GM21423 (cell line): ENCODE data around the gene DENND5A.
"Not testable (repeated sequence)": the region's sequence is repeated elsewhere in the genome, so short reads cannot be mapped to it uniquely, and the experiment has no call there.

Experiments used
- ATAC-seq: cut with Tn5 transposase; IDR thresholded peaks from one replicate; pipeline ENCODE4 v1.9.1; 2021; ENCODE audit warnings: mild to moderate bottlenecking, moderate library complexity; ENCODE audit not compliant: unreplicated experiment

The DENND5A gene

DNA sequence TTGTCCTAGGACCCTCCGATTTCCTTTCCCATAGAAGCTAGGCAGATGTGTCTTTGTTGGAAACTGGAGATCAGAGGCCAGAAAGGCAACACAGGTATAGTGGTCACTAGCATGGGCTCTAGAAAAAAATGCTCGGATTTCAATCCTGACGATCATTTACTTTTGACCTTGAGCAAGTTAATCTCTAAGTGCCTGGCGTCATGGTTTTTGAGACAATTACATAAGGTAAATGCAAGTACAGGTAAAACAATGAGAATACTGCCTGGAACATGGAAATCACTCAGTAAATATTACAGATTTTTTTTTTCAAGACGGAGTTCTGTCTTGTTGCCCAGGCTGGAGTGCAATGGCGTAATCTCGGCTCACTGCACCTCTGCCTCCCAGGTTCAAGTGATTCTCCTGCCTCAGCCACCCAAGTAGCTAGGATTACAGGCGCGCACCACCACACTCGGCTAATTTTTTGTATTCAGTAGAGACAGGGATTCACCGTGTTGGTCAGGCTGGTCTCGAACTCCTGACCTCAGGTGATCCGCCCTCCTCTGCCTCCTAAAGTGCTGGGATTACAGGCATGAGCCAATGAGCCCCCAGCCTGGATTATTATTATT lies 1.1 kb upstream of the DENND5A start:
- no peak for ATAC-seq

DNA sequence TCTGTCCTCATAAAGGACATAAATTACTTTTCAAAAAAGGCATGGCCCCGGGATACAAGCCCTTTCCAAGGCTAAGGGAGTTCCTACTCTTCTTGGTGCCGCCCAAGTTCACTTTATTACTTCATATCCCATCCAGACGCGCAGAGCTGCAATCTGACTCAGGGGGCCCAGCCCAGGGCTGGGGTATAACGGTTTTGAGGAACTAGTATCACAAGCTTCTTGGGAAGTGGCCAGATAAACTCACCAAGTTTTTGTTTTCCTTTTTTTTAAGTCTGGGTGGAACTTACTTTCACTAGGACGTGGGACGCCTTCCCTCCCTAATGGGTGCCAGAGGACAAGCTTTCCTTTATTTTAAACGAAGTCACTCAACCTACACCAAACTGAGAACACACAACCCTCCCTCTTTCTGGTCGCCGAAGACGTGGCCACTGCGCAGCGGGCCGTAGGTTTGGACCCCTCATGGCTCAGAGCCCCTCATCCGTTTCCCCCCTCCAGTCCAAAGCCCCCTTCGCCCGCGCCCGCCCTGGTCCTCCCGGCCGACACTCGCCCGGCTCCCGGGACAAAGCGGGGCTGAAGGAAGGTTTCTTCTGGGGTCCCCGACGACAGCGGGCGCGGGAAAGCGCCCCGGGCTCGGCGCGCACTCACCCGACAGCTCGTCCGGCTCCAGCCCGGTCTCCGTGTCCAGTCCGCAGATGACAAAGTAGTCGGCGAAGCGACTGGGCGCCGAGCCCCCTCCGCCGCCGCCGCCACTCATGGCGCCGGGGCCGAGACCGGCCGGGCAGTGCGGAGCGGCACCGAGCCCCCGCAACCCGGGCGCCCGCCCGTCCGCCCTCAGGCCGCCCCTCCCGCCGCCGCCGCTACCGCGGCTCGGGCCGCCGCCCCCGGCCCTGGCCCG lies 587 bp downstream of the DENND5A start:
- ATAC-seq, result peak; percentile 22

DNA sequence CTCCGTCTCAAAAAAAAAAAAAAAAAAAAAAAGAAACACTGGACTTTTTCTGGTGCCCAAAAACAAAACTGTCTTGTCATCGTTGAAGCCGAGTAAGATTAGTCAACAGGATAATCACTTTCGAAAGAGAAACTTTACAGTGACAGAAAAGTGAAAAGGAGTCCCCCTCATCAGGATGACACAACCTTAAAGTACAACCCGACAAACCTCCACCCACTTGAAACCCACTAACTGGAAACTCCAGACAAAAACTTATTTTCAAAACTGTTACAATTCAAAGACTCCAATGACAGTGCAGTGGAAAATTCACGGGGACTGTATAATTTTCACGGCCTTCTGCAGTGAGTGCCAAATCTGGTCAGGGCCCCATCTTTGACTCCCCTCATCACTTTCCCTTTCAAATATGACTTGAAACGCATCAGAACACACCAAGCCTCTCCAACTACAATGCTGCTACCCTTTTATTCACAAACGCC lies 1.3 kb downstream of the DENND5A start:
- peak; percentile 65 for ATAC-seq

DNA sequence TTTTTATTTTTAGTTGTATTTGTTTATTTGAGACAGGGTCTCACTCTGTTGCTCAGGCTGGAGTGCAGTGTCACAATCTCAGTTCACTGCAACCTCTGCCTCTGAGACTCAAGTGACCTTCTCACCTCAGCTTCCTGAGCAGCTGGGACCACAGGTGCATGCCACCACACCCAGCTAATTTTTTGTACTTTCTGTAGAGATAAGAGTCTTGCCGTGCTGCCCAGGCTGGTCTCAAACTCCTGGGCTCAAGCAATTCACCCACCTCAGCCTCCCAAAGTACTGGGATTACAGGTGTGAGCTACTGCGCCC lies 4.4 kb downstream of the DENND5A start:
- ATAC-seq, result not testable (repeated sequence)

DNA sequence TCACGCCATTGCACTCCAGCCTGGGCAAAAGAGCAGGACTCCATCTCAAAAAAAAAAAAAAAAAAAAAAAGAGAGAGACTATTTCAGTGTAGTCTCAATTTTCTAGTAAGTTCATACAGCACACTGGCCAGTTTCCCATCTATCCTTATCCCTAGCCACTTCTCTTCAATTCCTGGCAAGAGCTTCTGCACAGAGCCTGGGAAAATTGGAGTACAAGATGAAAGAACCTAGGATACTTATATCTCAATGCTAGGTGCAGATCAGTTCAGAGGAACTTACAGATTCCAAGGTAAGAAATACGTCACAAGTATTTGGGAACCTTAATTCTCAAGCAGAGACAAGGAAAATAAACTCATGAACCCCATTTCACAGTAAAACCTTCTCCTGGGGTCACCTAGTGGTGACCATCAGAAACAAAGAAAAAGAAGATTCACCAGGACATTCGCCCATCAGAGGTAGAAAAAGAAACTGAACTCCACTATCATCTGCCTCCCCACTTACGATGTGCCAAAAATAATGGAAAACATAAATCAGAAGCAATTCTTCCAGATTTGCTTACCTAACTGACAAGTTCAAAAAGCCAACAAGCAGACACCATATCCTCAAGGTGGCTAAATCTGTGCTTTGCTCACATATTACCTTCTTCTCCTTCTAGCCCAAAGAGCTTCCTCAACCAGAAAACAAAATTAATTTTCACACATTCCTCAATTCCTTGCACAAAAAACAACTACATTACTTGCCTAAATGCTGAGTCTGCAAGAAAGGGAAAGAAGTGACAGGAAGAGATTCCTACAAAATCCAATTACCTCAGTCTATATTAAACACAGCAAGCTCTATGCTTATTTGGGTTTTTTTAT lies 4.9 kb downstream of the DENND5A start:
- ATAC-seq, result no peak

DNA sequence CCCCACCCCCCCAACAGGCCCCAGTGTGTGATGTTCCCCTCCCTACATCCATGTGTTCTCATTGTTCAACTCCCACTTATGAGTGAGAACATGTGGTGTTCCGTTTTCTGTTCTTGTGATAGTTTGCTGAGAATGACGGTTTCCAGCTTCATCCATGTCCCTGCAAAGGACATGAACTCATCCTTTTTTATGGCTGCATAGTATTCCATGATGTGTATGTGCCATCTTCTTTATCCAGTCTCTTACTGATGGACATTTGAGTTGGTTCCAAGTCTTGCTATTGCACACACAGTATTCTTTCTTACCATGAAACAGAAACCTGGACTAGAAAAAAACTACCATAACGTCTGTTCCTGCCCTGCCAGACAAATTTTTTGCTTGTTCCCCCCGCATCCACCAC lies 6.9 kb downstream of the DENND5A start:
- ATAC-seq, result not testable (repeated sequence)

DNA sequence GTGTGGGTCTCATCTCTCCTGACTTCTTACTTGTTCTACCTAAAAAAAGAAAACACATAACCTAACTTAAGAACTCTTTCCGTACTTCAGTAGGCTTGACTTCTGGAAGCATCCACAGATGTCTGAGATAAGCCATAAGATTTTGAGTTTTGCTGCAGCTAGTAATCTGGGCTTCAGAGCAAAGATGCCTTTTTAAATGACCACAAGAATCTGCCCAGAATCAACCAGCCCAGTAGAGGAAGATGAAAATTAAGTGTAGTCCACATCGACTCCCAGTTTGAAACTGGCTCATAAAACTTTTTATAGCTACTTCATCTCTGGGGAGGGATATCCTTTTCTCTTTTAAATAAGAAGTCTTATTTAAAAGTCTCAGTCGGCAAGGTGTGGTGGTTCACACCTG lies 10.7 kb downstream of the DENND5A start:
- ATAC-seq, result no peak

DNA sequence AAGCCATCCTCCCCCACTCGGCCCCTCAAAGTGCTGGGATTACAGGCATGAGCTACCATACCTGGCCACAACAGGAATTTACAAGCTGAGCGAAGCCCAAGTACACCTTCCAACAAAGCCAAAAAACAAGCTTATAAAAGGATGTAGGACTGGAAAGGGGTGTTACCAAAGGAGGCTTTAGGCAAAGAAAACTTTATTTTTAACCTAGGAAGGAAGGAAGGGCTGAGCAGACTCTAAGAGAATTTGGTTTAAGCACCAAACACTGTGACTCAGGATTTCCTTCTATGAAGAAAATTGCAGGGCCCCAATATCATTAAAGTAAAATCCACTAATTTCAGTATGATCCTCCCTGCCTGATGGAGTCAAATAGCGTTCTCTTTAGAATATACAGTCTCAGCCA lies 12.1 kb downstream of the DENND5A start:
- ATAC-seq, result no peak

DNA sequence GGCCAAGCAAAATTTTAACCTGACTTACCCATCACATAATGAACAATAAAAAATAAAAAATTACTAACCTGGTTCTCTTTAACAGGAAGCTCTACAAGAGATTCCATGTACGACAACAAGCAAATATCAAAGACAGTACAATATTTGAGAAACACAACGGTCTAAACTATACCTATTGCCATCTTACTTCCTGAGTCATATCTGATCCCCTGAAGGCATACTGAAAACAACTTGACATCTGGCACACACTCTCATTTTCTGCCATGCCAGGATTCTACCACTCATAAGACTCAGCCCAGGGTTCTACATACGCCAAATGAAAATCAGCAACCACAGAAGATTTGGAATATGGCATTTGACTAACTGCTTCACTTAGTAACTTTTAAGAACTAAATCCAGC lies 13.8 kb downstream of the DENND5A start:
- no peak for ATAC-seq

DNA sequence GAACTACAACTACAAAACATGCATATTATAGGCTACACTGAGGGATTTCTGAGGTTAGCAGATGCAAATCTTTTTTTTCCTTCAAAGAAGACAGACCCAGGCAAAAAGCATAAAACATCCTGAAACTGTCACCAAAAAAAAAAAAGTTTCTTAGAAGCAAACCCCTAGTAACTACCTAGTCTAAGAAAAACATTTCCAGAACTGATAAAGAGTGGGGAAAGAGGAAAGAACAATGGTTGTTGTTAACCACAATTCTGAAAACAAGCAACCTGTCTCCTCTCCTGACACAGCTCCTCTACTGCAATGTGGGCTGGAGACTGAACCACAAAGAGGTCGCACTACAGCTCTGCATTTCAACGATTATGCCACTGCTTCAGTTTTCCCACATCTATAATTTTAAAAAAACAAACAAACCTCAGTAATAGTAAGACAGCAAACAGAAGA lies 15.0 kb downstream of the DENND5A start:
- ATAC-seq, result peak; percentile 76

DNA sequence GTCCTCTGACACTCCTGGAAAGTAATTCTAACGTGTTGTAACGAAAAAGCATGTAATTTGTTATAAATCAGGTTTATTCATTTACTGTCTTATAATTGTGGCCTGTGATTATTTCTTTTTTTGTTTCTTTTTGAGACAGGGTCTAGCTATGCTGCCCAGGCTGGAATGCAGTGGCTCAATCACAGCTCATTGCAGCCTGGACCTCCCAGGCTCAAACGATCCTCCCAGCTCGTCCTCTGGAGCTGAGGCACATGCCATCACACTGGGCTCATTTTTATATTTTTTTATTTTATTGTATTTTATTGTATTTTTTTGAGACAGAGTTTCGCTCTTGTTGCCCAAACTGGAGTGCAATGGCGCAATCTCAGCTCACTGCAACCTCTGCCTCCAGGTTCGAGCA lies 15.9 kb downstream of the DENND5A start:
- ATAC-seq, result no peak

DNA sequence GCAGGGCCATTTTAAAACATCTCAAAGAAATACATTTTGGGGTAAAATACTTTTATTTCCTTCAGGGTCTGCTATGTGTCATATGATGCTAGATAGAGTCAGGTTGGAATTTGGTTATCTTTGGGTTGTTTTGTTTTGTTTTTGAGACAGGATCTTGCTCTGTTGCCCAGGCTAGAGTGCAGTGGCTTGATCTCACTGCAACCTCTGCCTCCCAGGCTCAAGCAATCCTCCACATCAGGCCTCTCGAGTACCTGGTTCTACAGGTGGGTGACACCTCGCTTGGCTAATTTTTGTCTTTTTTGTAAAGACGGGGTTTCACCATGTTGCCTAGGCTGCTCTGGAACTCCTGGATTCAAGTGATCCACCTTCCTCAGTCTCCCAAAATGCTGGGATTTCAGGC lies 17.3 kb downstream of the DENND5A start:
- no peak for ATAC-seq

DNA sequence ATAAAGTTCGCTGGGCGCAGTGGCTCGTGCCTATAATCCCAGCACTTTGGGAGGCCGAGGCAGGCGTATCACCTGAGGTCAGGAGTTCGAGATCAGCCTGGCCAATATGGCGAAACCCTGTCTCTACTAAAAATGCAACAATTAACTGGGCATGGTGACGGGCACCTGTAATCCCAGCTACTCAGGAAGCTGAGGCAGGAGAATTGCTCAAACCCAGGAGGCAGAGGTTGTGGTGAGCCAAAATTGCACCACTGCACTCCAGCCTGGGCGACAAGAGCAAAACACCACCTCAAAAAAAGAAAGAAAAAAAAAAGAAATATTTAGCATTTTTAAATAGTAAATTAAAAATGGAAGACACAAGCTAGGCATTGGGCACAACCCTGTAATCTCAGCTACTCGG lies 28.9 kb downstream of the DENND5A start:
- not testable (repeated sequence) for ATAC-seq

DNA sequence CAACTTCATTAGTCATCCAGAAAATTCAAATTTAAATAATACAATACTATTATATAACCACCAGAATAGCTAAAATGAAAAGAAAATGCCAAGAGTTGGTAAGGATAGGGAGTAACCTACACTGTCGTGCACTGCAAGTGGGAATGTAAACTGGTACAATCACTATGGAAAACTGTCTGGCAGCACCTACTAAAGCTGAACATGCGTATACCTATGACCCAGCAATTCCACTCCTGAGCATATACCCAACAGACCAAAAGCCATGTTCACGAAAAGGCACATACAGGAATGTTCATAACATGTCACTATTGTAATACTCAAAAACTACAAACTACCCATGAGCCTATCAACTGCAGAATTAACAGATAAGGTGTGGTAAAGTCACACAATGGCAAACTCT lies 32.7 kb downstream of the DENND5A start:
- ATAC-seq, result no peak

DNA sequence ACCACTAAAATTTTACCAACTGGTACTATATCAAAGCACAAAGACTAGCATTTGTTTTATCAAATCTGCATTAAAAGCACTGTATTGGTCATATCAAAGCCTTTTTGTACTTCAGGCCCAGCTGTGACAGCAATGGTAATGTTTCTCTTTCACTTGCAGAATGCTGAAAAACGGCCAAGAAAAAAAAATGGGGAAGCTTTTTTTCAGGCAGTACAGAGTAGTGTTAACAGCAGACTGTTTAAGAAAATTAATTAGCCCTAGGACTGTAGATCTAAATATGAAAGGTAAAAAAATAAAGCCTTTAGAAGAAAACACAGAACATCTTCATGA lies 33.3 kb downstream of the DENND5A start:
- ATAC-seq, result peak; percentile 63

DNA sequence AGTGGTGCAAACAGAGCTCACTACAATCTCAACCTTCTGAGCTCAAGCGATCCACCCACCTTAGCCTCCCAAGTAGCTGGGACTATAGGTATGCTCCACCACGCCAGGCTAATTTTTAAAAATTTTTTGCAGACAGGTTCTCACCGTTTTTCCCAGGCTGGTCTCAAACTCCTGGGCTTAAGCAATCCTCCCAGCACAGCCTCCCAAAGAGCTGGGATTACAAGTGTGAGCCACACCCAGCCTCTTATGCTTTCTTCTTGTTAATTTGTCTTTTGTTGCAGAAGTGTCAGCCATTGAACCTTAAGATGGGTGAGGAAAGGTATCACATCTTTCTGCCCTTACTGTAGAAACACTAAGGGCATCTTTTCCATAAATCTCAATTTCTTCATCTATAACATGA lies 34.9 kb downstream of the DENND5A start:
- ATAC-seq, result no peak

DNA sequence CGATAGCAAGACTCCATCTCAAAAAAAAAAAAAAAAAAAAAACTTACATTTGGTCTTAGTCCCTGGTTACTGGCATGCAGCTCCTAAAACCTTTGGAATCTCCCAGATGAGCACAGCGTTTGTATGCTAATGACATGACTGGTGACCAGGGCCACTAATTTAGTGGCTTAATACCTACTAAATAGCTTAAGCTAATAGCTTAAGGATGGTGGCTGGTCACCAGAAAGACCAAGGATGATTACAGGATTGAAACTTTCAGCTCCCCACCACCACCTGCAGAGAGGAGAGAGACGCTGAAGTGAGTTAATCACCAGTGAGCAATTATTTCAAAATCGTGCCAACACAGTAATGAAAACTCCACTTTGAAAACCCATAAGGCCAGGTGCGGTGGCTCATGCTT lies 37.1 kb downstream of the DENND5A start:
- ATAC-seq, result no peak

DNA sequence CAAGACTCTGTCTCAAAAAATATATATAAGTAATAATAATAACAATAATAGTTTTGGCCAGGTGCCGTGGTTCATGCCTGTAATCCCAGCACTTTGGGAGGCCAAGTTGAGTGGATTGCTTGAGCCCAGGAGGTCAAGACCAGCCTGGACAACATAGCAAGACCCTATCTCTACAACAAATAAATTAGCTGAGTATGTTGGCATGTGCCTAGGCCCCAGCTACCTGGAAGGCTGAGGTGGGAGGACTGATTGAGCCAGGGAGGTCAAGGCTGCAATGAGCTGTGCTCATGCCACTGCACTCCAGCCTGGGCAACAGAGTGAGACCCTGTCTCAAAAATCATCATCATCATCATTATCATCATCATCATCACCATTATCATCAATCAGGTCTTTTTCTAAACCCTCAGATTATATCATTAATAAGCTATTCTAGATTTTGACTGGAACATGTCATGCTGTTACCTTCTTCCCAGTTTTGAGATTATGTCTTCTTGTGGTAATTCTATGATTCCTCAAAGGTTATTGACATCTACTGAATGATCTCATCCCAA lies 39.3 kb downstream of the DENND5A start:
- ATAC-seq, result no peak

DNA sequence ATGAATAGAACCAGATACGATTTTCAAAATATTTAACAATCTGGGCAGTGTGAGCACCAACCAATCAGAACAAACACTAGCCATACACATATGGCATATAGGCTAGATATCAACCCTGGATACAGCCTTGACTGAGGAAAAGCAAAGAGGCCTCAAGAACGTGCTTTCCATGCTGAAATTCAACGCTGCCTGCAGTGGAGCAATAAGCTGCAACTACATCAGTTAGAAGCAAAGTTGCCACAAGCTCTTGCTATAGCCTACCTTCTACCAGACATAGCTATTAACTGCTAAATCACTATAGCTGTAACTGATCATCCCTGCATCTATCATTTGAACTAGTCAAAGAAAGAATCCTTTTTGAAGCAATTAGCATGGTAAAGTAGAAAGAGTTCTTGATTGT lies 42.5 kb downstream of the DENND5A start:
- ATAC-seq, result no peak

DNA sequence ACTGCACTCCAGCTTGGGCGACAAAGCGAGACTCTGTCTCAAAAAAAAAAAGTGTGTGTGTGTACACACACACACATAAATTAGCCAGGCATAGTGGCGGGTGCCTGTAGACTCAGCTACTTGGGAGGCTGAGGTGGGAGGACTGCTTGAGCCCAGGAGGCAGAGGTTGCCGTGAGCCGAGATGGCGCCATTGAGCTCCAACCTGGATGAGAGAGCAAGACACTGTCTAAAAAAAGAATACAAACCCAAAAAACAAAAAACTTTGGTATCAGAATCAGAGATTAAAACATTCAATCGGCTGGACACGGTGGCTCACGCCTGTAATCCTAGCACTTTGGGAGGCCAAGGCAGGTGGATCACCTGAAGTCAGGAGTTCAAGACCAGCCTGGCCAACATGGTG lies 44.3 kb downstream of the DENND5A start:
- not testable (repeated sequence) for ATAC-seq

DNA sequence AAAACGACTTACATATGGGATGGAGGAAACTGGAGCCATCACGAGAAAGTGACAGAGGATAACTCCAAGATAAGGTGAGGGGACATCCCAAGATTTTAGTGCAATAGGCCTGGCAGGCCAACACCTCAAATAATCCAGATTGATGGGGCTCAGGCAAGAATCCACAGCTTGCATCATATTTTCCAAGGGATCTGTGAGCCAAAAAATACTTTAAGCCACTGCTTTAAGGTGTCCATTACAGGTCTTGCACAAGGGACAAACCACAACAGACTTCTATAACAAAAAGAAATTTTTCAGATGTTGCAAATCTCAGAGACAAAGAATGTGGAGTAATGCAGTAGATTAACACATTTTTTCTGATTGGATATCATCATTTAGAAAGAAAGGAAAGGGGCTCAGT lies 45.6 kb downstream of the DENND5A start:
- no peak for ATAC-seq
